Colonic mucosa (tissue), 4 donors: ENCODE data around the gene EARS2. TPM values are rescaled to one million over a fixed set of nuclear protein-coding genes. Genes with fewer than 3 reads are reported as not detected.

Experiments
- DNase-seq: peaks from one replicate; pipeline ENCODE4 v3.0.0-alpha.2; 2020
- H3K27ac ChIP-seq: fragments of 200-600 bp; one replicate; pipeline ENCODE4 v1.8.0; 2021
- H3K27me3 ChIP-seq: fragments of 200-600 bp; one replicate; pipeline ENCODE4 v1.8.0; 2021
- H3K36me3 ChIP-seq: fragments of 200-600 bp; one replicate; pipeline ENCODE4 v1.8.0; 2021
- H3K4me1 ChIP-seq: fragments of 200-600 bp; one replicate; pipeline ENCODE4 v1.8.0; 2021; ENCODE audit warnings: mild to moderate bottlenecking
- H3K4me3 ChIP-seq: fragments of 200-600 bp; one replicate; pipeline ENCODE4 v1.8.0; 2021
- H3K9ac ChIP-seq, 2 donors: one replicate each; pipeline ENCODE4 v1.7.0; 2013; ENCODE audit warnings: control low read depth in 2 of 2, low read depth in 2 of 2, low read length in 2 of 2
- H3K9me3 ChIP-seq: fragments of 200-600 bp; one replicate; pipeline ENCODE4 v1.8.0; 2021
- intact Hi-C: fragments of 100-400 bp; cut with DNase I; formaldehyde crosslinking; loops from one replicate; pipeline ENCODE4 v1.14.1; 2022
- total RNA-seq, 2 donors: library from RNA; stranded (reverse); fragmentation: NEBNext Ultra II Directional in 1 of 2; extraction: Animal tissue kit (Norgen Biotek cat#: 25700) in 1 of 2; gene quantifications; one replicate each; pipeline ENCODE4 v1.2.1, GENCODE V29; 2021
- TF ChIP-seq, protein P1 (sequence below): fragments of 200-600 bp; IDR thresholded peaks from one replicate; pipeline ENCODE4 v1.8.0; 2022; ENCODE audit warnings: antibody characterized with exemption, mild to moderate bottlenecking
- donor health status: healthy.
- donor health status: DM: no; HTN: no; CAD: no.
- donor health status: DM: no; HTN: no; CAD: no.

EARS2 gene
- total RNA-seq, 2 donors from 2014 or later = 12.3 to 28.7 TPM

DNA sequence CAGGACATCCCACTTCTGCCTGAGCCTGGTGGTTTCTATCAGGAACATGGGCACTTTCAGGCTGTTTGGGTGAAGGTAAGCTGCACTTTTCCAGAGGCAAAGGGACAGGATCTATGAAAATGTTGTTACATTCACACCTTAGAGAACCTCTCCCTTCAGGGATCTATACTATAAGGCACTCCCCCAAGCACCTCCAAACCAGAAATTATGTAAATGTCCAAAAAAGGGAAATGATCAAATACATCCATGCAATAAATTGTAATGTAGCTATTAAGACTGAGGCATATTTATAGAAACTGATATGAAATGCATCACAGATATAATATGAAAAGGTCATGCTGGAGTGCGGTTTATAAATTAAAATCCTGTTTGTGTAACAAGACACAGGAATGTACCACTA, 80.9 kb downstream of the EARS2 start:
- no peak overlapping the region for H3K27ac ChIP-seq
- DNase-seq = no peak
- TF ChIP-seq, protein P1, sequence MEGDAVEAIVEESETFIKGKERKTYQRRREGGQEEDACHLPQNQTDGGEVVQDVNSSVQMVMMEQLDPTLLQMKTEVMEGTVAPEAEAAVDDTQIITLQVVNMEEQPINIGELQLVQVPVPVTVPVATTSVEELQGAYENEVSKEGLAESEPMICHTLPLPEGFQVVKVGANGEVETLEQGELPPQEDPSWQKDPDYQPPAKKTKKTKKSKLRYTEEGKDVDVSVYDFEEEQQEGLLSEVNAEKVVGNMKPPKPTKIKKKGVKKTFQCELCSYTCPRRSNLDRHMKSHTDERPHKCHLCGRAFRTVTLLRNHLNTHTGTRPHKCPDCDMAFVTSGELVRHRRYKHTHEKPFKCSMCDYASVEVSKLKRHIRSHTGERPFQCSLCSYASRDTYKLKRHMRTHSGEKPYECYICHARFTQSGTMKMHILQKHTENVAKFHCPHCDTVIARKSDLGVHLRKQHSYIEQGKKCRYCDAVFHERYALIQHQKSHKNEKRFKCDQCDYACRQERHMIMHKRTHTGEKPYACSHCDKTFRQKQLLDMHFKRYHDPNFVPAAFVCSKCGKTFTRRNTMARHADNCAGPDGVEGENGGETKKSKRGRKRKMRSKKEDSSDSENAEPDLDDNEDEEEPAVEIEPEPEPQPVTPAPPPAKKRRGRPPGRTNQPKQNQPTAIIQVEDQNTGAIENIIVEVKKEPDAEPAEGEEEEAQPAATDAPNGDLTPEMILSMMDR = no peak
- no peaks in the 10 kb centered on the region for H3K4me1 ChIP-seq
- H3K4me3 ChIP-seq = no peak overlapping the region
- no peaks in the 10 kb centered on the region for H3K9me3 ChIP-seq
- intact Hi-C loops = no loop called here
- no peaks in the 10 kb centered on the region for H3K27me3 ChIP-seq
- no peak overlapping the region for H3K9ac ChIP-seq
- peaks cover 16% of the 10 kb centered on the region for H3K36me3 ChIP-seq

Other genes starting within 250 kb of the EARS2 start
- gene COG7, start 104.2 kb downstream of the EARS2 start, total RNA-seq = 10 to 100 TPM; 31.4 to 40.0 TPM
- gene GGA2, start 46.9 kb downstream of the EARS2 start, total RNA-seq = 10 to 100 TPM; 45.3 to 48.0 TPM
- gene UBFD1, start 377 bp upstream of the EARS2 start, total RNA-seq = 10 to 100 TPM; 32.4 to 62.4 TPM
- gene NDUFAB1, start 39.0 kb upstream of the EARS2 start, total RNA-seq = 100 to 1,000 TPM; 136 to 212 TPM
- gene PALB2, start 84.0 kb upstream of the EARS2 start, total RNA-seq = 10 to 100 TPM in 1 of 2 donors, 1 to 10 TPM in 1; 8.2 to 13.3 TPM
- 10 to 100 TPM; 61.5 to 62.1 TPM for gene DCTN5, start 84.1 kb upstream of the EARS2 start, total RNA-seq
- 10 to 100 TPM; 17.6 to 84.7 TPM for gene PLK1, start 121.5 kb upstream of the EARS2 start, total RNA-seq
- 100 to 1,000 TPM; 121 to 191 TPM for gene ERN2, start 155.9 kb upstream of the EARS2 start, total RNA-seq
- 100 to 1,000 TPM in 1 of 2 donors, 10 to 100 TPM in 1; 36.0 to 261 TPM for gene CHP2, start 197.7 kb upstream of the EARS2 start, total RNA-seq